8988T (cell line): ENCODE results near the gene TMEM192.
"Not testable (repeated sequence)": the region's sequence is repeated elsewhere in the genome, so short reads cannot be mapped to it uniquely, and the experiment has no call there.

ENCODE experiments used
- DNase-seq: peaks from one replicate; pipeline ENCODE4 v3.0.0; 2011

TMEM192 gene

DNA sequence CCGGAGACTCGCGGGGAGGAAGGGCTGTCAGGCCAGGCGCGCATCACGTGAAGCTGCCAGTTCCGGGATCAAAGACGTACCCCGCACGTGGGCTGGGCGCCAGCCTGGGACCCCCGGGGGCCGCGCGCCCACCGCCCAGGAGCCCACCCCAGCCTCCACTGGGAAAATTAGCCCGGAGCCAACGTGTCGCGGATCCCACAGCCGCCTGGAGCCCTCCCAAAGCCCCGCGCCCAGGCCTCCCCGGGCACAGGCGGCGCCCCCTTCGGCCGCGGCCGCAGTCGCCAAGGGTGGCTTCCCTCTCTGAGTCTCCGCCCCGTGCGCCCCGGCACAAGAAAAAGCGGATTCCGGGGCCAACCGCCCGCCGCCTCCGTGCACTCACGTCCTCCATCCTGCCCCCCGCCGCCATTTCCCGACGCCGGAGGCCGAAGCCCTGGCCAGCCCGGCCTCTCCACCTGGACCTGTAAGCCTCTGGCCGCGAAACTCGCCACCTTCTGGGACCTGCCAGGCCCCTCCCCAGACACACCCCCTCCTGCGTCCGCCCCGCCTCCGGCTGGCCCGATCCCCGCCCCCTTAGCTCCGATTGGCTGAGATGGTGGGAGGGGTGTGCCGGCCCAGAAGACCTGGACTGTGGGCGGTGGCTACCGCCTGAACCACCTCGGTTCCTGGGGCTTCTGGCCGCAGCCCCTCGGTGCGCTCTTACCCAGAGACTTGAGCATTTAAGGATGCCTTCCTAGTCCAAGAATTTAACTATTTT, at the start of gene TMEM192:
TMEM192 (minus strand) TSS at position 493 of the 754 bp plus-strand sequence; CDS start at position 406, 87 bp downstream.
- DNase-seq: peak; percentile 60

DNA sequence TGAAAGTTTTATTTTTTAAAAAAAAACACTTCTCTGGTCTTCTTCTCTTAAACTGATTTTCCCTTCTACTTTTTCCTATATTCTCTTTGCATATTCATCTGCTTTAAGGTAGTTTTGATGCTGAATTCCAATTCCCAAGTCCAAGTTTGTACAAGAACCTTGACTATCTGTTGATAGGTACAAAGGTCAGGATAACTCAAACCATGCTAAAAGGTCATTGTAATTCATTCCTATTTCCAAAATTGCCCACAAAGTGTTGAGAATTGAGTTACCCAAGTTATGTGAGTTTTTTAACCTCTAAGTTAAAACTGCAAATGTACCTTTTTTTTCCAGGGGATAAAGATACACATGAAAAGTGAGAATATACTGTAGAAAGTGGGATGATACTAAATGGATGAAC, 46.1 kb upstream of the TMEM192 start:
- DNase-seq: no peak

DNA sequence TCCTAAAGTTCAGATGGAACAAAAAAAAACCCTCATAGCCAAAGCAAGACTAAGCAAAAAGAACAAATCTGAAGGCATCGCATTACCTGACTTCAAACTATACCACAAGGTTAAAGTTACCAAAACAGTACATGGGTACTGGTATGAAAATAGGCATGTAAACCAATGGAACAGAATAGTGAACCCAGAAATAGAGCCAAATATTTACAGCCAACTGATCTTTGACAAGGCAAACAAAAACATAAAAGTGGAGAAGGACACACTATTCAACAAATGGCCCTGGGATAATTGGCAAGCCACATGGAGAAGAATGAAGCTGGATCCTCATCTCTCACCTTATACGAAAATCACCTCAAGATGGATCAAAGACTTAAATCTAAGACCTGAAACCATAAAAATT, 44.2 kb upstream of the TMEM192 start:
- DNase-seq: no peak

DNA sequence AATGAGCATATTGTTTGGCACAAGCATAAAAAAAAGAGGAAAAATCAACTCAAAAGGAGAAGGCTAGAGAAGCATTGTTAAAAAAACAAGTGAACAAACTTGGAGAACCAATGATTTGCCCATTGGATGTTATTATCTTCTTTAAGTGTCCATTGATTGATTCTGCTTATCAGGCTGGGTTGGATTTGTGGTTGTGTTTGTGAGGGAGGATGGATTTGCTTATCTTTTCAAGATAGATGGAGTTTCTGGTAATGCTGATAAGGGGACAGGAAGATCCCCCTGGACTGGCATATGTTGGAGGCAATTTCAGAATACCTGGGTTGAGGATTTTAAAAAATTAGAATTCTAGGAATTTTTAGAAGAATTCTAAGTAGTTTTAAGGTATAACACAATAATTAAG, 41.8 kb upstream of the TMEM192 start:
- no peak for DNase-seq

DNA sequence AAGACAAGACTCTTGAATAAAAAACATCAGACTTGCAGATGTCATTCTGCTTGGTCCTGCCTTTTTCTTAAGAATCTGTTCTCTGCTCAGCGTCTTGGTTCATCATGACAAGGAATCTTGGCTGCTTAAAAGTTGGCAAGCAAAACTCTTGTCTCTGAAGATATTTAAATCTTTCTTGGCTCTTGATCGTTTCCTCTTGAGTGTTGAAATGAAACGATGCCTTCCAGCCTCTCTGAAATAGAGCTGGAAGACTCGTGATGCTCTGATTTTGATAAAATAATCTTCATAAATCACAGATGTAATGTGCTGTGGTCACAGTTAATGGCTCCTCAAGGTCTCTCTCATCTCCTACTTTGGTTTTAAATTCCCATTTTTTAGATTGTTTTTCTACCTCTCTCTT, 39.9 kb upstream of the TMEM192 start:
- DNase-seq: no peak

DNA sequence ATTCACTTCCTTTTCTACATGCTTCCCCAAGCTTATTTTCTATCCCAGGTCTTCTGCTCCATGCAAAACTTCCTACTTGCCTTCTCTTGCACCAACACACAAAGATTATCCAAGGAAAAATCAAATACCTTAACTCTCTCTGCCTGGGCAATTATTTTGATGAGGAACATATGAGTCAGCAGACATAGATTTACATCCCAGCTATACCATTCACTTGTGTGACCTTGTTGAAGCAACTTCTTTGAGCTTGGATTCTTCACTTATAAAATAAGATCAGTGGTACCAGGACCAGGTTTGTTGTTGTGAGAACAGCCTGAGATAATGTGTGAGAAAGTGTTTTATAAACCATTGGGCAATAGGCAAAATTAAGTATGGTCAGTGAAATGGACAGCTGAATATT, 39.1 kb upstream of the TMEM192 start:
- DNase-seq: no peak

DNA sequence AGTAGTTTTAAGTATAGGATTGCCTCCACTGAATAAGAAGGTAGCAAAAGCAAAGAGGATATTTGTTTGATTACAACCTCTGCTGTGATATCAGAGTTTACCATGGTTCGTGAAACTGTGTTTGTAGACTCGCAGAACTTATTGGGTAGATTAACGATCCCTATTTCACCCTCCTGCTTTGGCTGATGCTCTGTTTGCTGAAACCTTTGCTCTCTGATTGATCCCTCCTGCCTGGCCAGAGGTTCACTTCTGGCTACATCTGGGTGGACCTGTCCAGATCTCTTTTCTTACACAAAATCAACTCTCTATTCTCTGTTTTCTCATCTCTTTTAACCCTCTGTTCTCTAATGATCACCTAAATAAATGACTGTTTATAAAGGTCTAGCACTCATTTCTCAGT, 37.9 kb upstream of the TMEM192 start:
- no peak for DNase-seq

DNA sequence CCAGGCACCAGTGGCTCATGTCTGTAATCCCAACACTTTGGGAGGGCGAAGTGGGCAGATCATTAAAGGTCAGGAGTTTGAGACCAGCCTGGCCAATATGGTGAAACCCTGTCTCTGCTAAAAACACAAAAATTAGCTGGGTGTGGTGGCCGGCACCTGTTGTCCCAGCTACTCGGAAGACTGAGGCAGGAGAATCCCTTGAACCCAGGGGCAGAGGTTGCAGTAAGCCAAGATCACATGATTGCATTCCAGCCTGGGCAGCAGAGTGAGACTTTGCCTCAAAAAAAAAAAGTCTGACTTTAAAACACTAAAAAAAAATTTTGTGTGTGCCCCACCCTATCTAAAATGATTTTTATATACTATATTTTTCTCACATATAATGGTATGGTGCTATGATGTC, 26.2 kb upstream of the TMEM192 start:
- DNase-seq: no peak

DNA sequence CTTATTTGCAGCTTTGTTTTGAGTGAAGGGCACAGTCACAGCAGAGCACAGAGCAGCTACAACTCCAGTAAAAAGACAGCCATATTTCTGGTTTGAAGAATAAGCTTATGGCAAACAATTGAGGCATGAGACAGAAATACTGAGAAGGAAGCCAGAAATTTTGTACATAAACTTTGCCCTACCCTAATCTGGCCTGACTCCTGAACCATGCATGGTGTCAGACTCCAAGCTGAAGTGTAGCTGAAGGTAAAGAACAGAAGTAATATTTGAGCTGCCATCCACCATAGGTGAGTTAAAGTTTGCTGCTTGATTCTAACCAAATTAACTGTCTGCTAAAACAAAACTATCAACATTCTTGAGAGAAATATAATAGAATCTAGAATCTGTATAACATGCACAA, 24.5 kb upstream of the TMEM192 start:
- no peak for DNase-seq

DNA sequence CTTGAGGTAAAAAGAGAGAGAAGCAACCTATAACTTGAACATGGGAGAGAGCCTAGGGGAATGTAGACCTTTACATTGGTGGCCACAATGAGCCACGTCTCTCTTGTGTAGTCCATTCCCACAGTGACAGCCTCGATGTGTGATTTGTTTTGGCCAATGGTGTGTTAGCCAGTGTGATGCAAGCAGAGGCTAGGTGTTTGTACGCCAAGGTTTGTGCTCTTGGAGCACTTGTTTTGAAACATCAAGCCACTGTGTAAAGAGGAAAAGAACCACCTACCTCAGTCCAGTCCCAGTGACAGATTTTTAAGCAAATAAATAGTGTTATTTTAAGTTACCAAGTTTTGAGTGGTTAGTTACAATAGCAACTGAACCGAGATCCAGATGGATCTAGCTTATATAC, 23.9 kb upstream of the TMEM192 start:
- no peak for DNase-seq

DNA sequence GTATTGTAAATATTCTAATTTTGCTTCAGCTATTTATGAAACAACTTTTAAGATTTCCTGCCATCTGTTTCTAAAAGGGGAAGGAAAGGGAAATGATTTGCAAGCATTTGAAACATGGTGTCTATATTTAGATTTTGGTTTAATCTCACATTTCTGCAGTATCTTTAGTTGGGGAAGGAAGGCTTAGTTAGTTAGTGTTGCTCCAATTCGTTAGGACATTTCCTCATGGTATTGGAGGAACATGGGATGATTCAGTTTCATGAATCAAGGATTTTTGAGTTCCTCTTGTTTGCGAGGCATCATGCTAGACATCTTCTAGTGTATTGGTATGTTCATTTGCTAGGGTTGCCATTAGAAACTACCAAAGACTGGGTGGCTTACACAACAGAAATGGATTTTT, 20.5 kb upstream of the TMEM192 start:
- no peak for DNase-seq

DNA sequence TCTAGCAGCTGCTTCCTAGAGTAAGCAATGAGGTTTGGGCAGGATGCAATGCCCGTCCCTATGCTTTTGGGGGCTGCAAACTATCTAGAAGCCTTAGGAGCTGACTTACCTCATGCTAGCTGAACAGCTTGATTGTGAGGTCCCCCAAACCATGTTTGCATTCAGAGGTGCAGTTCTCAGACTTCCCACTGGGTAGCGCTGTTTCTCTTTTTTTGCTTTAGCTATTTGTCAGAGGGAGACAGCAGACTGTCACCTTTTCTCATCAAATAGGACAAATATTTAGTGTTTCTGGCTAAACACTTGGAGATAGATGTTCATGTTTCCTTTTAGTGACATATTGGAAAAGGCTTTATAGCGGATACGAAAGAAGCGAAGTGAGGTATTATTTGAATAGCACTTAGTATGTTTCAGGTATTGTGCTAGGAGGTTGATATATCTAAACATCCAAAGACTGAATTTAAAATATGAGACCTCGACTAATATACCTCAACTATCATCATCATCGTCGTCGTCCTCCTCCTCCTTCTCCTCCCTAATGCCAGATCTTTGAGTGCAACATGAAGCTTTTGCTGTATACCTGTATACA, 18.7 kb upstream of the TMEM192 start:
- DNase-seq: no peak

DNA sequence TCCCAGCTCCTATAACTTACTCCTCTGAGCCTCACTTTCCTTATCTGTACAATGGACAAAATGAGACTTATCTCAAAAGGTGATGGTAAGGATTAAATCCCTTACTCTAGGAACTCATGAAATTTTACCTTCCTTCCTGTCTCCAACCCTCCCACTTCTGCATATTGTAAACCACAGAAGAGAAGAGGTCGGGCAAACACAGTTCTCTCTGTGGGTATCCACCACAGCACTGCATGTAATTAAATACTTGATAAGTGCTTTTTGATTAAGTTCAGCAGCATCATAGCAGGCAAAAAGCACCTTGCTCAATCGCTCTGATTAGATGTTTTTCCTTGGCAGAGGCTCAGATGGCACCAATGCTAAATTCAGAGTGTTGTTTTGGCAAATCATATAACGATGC, 17.3 kb upstream of the TMEM192 start:
- no peak for DNase-seq

DNA sequence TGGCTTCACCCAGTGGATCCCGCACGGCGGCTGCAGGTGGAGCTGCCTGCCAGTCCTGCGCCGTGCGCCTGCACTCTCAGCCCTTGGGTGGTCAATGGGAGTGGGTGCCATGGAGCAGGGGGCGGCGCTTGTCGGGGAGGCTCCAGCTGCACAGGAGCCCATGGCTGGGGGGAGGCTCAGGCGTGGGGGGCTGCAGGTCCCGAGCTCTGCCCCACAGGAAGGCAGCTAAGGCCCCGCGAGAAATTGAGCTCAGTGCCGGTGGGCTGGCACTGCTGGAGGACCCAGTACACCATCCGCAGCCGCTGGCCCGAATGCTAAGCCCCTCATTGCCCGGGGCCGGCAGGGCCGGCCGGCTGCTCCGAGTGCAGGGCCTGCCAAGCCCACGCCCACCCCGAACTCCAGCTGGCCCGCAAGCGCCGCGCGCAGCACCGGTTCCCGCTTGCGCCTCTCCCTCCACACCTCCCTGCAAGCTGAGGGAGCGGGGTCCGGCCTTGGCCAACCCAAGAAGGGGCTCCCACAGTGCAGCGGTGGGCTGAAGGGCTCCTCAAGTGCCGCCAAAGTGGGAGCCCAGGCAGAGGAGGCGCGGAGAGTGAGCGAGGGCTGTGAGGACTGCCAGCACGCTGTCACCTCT, 13.3 kb upstream of the TMEM192 start:
- not testable (repeated sequence) for DNase-seq

DNA sequence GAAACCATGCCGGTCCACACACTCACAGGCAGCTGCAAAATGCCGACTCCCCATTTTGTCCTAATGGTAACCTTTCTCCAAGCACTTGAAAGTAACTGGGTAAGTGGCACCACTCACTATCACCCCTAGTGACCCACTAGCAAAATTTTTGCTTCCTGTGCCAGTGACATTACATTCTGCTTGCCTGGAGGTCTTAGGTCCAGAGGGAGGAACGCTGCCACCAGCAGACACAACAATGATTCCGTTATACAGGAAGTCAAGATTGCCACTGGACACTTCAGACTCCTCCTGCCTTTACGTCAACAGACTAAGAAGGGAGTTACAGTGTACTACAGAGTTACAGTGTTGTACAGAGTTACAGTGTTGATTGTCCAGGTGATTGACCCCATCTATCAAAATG, 11.8 kb upstream of the TMEM192 start:
- no peak for DNase-seq

DNA sequence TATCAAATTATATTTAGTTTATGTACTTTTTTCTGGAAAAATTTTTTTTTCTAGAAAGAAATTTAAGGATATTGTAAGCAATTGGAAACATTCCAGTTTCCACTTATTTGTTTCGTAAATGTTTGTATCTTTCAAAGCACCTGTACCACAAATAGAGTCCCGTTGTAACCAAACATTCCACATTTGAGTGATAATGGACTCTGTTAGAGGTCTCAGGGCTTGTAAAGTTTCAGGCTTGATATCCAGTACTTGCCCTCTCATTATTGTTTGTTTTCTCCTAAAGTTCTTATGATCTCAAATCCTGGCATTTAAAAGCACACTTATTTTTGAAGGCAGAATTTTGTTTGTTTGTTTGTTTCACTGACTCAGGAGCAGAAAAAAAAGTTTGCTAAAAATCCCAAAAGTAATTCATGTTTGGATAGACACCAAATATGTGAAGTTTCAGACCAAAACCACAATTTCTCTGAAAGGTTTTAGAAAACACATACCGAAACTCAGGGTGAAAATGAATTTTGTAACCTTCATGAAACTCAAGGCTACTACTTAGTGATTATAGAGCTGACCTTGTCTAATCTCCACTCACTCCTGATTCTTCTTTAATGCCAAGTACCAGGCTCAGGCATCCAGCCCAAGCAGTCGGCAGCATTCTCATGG, 5.7 kb upstream of the TMEM192 start:
- no peak for DNase-seq

DNA sequence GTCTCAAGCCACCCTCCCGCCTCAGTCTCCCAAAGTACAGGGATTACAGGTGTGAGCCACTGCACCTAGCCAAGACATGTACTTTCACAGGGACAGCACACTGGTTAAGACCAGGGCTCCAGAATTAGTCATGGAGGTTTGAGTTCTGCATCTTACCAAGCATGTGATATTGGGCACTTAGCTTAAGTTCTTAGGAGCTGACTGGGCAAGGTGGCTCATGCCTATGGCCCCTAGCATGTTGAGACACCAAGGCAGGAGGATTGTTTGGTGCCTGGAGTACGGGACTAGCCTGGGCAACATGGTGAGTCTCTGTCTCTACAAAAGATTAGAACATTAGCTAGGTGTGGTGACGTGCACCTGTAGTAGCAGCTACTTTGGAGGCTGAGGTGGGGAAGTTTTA, 2.6 kb upstream of the TMEM192 start:
- DNase-seq: no peak

DNA sequence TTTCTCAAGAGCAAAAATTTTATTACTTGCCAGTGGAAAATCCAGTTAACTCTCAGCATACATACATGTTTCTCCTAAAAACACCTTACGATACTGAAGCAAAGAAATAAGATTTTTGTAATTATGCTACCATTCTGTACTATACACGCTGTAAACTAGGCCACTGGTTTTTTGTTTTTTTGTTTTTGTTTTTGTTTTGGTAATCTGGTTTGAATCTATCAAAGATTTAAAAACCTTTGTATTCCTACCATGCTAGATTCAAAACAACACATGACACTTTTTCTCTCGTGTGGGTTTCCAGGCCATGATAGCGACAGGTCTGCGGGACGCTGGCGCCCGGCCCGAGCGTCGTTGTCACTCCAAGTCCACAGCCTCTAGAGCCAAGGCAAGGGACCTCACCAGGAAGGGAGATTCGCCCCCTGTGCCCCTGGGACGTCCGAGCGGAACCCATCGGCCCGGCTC, 723 bp downstream of the TMEM192 start:
- DNase-seq: no peak

DNA sequence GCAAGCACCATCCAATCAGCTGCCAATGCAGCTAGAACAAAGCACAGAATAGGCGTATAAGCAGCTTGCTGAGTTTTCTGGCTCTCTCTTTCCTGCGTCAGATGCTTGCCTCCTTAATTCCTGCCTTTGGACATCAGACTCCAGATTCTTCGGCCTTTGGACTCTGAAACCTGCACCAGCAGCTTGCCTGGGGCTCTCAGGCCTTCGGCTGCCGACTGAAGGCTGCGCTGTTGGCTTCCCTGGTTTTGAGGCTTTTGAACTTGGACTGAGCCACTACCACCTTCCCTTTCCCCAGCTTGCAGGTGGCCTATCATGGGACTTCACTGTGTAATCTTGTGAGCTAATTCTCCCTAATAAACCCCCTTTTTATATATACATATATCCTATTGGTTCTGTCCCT, 6.1 kb downstream of the TMEM192 start:
- no peak for DNase-seq

DNA sequence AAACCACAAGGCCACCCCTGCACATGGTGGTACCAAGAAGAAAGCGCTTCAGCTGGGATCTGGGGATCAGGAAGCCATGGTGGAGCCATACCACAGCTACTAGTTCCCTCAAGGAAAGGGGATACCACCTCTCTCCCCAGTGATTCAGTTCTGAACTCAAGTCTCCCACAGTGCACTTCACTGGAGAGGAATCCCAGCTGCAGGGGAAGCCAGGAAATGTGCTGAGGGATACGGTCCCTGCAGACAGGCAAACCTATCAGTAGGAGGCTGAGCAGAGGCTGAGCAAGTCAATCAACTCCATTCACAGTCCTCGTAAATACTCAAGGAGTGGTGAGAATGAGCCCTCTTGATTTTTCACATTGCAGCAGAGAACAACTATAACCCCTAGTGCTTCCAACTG, 11.0 kb downstream of the TMEM192 start:
- no peak for DNase-seq

DNA sequence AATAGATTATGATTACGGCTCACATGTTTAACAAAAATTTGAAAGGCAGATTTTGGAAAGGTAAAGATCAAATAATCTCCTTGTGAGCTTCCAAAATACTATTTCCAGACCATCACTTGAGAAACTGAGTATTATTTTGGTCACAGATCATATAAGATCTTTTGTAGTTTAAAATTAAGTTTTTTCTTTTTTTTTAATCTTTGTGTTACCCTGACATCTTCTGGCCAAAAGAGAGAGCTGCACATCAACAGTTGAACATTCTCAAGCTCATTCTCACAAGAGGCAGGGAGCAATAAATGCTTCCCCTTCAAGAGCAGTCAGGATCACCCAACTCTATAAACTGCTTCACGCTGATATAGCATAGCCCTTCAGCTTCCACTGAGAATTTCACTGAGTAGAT, 15.9 kb downstream of the TMEM192 start:
- DNase-seq: no peak

DNA sequence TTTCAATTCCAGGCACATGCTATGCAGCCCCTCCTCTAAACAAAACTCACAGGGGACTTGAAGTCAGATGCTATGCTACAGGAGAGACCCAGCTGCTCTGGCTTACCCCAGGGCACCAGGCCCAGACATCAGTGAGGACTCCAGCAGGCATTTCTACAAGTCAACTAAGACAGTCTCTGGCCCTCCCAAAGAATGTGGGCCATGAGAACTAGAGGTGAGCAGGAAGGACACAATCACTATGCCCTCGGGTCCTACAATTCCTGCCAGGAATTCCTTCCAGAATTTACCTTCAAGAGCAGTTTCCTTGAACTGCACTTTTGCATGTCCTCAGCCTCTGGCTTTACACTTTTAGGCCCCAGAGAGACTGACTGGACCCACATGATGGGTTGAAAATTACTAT, 17.4 kb downstream of the TMEM192 start:
- no peak for DNase-seq

DNA sequence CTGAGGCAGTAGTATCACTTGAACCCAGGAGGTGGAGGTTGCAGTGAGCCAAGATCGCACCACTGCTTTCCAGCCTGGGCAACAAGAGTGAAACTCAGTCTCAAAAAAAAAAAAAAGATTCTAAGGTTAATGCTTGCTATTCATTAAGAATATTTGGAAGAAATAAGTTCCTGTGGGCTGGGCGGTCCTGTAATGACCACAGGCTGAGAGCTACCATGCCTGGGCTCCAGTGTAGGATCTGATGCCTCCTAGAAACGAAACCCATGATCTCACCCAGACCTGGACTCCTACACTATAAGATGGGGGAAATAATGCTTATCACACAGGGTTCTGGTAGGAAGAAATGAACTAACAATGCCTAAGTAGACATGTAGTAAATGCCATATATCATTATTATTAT, 17.8 kb downstream of the TMEM192 start:
- no peak for DNase-seq

DNA sequence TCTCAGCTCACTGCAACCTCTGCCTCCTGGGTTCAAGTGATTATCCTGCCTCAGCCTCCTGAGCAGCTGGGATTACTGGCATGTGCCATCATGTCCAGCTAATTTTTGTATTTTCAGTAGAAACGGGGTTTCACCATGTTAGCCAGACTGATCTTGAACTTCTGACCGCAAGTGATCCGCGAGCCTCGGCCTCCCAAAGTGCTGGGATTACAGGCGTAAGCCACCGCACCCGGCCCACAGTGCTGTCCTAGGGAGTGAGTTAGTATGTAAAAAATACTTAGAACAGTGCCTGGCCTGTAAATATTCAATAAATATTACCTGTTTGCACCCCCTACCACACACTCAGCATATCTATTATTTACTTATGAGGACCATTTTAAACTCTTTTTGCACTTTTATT, 20.5 kb downstream of the TMEM192 start:
- not testable (repeated sequence) for DNase-seq
